ENCODE data around the gene PRIM2.
"Not testable (repeated sequence)": the region's sequence is repeated elsewhere in the genome, so short reads cannot be mapped to it uniquely, and the experiment has no call there.

PRIM2 gene

DNA sequence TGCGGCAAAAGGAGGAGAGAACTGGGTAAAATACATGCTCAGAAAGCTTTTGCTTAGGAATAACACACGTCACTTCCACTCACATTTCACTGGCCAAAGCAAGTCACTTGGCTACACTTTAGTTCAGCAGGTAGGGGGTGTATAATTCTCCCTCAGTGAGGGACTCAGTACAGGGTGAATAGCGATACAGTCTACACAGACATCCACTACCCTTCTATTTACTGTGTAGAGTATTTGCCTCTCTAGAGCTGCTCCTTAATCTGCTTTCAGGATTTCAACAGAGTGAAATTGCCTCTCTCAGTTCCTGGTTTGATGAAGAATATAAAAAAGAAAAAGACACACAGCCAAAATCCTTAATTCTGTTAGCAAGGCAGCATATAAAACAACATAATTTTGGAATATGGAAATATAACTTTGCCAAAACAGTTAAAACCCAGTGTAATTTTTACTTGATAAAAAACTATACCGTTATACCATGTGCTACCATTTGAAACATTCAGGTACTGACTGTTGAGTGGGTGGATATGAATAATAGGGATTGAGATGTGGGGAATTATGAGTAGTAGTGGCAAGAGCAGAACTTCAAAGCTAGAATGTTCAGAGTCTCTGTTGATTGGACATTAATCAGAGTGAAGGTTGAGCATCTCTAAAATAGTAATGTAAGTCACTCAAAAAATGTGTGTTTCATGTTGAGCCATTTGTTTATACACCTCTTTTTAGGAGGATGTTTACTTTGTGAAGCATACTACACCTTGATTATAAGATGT lies 51.7 kb downstream of the PRIM2 start:
- DNase-seq = not testable (repeated sequence)

DNA sequence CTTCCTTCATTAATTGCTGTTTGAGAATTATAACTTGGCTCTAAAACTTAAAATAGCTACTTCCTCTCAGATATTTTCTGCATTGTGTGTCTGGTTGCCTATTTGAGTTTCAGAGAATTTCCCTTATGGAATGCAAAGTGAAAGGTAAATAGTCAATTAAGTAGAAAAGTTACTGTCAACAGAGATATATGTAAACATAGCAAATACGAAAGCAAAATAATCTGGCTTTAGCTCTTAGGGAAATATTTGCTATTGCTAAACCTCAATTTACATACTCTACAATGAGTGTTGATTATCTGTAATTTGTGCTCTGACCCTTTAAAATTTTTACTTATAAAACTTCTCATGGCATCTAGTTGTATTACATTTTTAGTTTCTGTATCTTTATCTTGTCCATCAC lies 54.3 kb downstream of the PRIM2 start:
- DNase-seq = not testable (repeated sequence)

DNA sequence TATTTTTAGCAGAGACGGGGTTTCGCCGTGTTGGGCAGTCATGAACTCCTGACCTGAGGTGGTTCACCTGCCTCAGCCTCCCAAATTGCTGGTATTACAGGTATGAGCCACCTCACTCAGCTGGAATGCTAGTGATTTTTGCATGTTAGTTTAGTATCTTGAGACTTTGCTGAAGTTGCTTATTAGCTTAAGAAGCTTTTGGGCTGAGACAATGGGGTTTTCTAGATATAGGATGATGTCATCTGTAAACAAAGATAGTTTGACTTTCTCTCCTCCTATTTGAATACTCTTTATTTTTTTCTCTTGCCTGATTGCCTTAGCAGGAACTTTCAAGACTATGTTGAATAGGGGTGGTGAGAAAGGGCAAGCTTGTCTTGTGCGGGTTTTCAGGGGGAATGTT lies 57.3 kb downstream of the PRIM2 start:
- DNase-seq = not testable (repeated sequence)

DNA sequence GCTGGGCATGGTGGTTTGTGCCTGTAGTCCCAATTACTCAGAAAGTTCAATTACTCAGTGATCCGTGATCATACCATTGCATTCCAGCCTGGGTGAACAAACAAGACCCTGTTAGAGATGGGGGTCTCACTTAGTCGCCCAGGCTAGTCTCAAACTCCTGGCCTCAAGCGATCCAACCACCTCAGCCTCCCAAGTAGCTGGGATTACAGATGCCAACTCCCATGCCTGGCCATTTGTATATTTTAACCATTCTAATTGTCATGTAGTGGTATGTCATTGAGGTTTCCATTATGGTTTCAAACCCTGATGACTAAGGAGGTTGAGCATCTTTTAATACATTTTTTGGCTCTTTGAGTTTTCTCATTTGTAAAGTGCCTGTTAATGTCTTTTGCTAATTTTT lies 58.7 kb downstream of the PRIM2 start:
- DNase-seq = not testable (repeated sequence)

DNA sequence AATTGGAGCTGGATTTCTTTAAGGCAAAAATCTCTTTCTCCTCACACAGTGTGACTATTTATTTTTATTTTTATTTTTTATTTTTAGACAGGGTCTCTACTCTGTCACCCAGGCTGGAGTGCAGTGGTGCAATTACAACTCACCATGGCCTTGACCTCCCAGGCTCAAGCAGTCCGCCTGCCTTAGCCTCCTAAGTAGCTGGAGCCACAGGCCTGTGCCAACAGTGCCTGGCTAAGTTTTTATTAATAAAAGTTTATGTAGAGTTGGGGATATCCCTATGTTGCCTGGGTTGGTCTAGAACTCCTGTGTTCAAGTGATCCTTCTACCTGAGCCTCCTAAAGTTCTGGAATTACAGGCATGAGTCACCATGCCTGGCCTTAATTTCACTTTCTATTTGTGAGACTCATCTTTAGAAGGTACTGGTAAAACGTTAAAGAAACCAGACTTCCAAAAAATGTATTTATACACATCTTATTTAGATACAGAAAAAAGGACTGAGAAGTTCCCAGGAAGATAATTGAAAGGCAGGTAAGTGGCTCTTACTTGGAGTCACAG lies 71.7 kb downstream of the PRIM2 start:
- DNase-seq = not testable (repeated sequence)

DNA sequence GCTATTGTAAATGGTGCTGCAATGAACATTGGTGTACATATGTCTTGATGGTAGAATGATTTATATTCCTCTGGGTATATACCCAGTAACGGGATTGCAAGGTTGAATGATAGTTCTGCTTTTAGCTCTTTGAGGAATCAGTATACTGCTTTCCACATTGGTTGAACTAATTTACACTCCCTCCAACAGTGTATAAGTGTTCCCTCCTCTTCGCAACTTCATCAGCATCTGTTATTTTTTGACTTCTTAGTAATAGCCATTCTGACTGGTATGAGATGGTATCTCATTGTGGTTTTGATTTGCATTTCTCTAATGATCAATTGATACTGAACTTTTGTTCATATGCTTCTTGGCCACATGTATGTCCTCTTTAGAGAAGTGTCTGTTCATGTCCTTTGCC lies 73.4 kb downstream of the PRIM2 start:
- DNase-seq = not testable (repeated sequence)

DNA sequence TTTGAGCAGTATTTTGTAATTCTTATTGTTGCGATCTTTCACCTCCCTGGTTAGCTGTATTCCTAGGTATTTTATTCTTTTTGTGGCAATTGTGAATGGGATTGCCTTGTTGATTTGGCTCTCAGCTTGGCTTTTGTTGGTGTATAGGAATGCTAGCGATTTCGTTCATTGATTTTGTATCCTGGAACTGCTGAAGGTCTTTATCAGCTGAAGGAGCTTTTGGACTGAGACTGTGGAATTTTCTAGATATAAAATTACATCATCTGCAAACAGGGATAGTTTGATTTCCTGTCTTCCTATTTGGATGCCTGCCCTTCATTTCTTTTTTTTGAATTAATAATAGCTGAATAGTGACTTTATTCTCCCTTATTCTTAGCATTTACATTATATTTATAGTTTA lies 74.6 kb downstream of the PRIM2 start:
- DNase-seq = not testable (repeated sequence)

DNA sequence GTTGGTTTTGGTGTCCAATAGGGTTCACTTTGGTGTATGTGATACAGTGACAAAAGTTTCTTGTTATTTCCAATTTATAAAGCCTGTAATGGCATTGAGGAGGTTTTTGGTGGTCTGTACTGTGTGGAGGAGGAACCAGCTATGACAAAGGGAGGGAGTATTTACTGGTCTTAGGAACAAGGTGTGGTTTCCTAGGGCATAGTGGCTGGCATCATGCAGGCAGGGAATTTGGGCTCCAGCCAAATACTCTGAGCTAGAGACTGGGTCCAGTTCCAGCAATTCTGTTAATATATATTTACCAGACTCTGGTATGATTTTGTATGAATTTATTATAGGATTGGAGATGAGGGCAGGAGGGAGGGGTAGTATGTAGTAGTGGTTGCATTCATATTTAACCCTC lies 101.9 kb downstream of the PRIM2 start:
- not testable (repeated sequence) for DNase-seq

DNA sequence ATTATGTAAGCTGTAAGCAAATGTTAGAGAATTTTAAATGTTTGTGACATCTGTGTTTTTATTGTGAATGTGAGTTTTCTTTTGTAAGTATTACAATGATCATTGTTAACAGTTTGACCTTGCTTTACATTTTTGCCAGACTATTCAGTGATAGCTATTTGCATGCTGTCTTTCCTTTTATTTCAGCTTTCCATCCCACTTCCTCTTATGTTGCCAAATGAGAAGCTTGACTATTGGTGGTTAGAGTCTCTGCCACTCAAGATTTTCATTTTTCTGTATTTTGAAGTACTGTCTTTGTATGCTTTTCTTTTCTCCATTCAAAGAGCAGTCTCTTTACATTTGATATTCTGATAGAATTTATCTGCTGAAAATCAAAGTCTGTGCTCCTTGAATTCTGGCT lies 104.1 kb downstream of the PRIM2 start:
- DNase-seq = no peak

DNA sequence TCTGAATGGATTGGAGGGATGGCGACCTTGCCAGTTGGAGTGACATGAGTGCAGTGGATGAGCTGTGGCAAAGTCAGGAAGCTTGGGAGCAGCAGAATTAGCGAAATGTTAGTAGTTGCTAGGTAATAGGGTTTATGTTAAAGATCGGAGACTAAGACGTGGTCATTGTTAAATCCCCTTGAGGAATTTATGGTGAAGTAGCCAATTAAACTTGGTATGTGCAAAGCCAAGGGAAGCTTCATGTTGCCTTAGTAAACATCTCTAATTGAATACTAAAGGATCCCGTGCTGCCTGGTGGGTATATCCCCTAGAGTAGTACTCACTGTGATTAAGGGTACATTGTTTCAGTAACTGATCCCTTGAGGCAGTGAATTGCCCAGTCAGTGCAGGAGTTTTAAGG lies 106.0 kb downstream of the PRIM2 start:
- no peak for DNase-seq

DNA sequence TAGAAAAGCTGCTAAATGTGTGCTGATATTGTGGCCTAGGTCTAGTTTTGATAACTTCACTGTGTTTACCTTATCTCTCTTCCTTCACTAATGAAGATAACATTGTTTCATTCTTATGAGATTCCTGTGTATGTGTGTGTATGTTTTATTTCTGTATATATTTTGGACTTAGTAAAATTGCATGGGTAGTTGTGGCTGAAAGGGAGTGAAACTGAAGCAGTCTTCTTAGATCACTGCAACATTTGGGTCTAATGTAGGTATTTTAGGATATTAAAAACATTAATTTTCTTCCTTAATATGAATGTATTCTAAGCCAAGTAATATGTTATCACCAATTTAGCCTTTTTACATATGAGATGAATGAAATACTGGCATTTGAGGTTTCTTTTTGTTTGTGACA lies 114.3 kb downstream of the PRIM2 start:
- not testable (repeated sequence) for DNase-seq

DNA sequence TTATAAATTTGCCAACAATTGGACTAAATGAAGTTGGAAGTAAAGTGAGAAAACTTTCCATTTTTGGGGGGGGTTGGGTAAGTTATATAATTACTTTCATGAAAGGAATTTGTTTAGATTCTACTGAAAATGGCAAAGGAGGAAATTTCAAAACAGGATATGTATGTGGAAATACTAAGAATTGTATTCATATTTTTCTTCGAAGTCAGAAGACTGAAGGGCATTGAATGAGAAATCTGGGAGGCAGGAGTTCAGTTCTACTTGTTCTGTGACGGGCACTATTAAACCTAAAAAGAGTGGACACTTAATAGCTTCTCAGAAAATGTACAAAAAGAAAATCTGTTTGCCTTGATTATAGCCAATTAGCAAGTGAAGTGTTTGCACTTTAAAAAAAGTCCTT lies 114.7 kb downstream of the PRIM2 start:
- DNase-seq = peak; percentile 91

DNA sequence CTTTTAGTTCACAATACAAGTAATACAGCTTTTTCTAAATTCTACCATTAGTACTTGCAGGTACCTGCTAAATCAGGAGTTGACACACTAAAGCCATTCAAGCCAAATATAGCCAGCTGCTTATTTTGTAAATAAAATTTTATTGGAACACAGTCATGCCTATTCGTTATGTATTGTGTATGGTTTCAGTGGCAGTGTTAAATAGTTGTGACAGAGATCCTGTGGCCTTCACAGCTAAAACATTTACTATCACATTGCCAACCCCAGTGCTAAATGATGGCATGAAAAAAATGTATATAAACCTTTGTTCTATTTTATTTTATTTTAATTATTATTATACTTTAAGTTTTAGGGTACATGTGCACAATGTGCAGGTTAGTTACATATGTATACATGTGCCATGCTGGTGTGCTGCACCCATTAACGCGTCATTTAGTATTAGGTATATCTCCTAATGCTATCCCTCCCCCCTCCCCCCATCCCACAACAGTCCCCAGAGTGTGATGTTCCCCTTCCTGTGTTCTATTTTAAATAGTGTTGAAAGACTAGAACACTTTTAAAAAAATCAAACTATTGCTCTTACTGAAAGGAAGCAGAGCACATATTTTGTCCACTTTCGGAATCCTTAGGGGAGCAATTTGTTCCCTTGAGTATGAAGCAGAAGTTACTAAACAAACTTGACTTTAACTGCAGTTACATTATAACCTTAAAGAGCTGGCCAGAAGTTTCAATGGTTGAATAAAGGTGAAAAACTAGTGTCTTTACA lies 115.7 kb downstream of the PRIM2 start:
- peak; percentile 23 for DNase-seq

DNA sequence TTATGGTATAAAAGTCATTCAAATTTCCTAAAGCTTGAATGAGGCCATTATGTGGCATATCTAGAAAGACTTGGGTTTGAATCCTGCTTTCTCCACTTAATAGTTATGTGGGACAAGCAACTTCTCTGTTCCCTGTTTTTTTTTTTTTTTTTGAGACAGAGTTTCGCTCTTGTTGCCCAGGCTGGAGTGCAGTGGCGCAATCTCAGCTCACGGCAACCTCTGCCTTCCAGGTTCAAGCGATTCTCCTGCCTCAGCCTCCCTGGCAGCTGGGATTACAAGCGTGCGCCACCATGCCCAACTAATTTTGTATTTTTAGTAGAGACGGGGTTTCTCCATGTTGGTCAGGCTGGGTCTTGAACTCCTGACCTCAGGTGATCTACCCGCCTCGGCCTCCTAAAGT lies 116.4 kb downstream of the PRIM2 start:
- DNase-seq = not testable (repeated sequence)

DNA sequence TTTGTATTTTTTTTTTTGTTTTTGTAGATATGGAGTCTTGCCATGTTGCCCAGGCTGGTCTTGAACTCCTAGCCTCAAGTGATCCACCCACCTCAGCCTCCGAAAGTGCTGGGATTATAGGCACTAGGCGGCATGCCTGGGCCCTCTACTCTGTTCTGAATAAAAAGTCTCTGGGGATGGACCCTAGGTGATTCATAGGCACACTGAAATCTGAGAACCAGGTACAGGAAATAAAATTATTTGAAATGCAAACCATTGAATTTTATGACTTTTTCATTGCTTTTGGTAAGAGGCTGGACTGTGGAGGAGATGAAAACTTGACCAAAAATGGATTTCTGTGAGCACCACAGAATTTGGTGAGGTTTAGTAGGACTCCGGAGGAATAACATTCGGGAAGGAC lies 117.5 kb downstream of the PRIM2 start:
- no peak for DNase-seq

DNA sequence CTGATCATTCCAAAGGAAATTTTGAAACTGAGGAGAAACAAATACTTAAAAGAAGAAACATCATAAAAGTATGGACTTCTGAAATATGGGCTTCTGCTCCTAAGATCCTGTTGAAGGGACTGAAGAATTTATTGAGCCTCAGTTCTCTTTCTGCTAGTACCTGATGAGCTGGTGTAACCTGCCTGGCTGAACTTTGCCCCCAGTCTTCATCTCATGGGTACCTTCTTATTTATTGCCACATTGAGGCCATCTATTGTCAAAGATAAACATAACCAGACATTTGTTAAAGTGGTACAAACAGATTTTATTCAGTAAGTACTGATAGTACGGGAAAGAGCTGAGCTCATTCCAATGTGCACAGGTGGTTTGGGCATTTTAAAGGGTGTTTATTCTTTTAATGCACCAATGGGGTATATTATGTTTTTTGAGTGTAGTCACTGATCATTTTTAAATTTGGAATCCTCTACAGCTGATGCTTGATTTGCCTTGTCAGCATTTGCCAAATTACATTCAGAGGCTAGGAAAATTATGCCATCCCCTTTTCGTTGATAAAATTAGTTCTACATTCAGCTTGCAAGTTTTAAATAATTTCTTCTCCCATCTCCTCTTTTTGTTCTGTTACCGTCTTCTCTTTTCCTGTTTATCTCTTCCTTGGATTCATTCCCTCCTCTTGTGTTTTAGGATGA lies 118.2 kb downstream of the PRIM2 start:
- DNase-seq = no peak

DNA sequence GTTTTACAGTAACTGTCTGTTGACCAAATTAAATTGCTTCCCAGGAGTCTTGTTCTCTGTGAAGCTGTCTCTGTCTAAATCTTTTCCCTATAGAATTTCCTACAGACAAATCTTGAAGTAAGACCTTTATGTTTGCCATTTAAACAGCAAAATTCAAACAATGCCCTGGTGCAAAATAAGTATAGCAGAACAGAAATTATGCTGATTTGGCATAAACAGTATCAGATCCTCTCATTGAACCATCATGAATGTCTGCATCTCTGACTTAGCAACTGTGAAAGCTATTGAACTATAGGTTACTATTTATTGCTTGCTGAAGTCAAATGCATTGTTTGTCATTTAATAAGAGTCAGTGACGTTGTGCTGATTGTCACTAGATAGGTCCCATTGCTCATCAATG lies 123.3 kb downstream of the PRIM2 start:
- not testable (repeated sequence) for DNase-seq

DNA sequence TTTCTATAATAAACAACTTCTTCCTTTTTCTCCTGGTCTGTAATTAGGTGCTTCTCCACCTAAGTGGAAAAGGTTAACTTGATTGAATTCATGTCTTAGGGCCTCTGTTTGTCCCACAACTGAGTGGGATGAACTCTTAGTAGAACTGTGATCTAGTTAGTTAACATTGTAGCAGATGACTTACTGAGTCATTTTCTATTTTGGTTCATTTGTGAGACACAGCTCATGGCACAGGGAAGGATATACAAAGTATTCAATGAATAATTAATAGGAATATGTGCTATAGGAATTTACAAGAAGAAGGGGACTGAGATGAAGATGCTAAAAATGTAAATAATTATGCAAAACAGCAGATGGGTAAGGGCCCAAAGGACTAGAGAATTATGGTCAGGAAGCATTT lies 124.7 kb downstream of the PRIM2 start:
- not testable (repeated sequence) for DNase-seq

DNA sequence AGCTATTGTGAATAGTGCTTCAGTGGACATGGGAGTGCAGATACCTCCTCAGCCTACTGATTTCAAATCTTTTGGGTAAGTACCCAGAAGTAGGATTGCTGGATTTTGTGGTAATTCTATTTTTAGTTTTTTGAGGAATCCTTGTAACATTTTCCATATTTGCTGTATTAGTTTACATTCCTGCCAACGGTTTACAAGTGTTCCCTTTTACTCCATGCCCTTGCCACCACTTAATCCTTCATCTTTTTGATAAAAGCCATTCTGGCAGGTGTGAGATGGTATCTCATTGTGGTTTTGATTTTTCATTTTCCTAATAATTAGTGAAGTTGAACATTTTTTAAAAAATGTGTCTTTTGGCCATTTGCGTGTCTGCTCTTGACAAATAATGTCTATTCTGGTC lies 125.8 kb downstream of the PRIM2 start:
- not testable (repeated sequence) for DNase-seq

DNA sequence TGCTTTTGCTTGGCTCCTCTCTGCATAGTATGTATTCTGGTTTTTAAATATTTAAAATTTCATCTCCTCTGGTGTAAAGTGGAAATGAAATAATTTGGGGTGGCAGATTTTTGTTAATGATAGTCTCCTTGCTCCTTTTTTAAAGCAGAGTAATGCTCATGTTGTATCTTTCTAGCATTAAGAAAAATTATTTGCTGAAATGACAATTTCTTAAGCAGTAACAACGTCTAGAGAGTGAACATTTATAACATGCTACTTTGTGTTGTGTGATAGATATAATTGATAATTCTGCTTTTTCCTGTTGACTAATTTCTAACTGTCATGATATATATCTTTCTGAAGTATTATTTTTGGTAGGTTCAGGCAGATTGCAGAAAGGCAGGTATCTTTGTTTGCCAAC lies 127.4 kb downstream of the PRIM2 start:
- not testable (repeated sequence) for DNase-seq

DNA sequence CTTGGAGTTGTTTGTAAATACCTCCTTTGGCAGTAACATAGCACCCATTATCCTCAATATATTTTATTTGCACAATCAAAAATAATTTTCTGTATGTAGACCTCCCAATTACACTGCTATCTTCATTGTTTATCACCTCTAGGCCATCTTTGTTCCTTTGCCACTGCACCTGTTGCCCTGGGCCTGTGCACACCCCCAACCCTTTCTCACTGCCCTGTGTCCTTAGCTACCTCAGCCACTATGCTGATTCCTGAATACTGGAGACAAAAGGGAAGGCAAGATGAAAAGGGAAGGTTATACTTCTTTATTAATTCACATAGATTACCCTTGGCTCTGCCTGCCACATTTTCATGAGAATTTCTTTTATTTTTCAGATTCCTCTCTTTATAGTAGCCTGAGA lies 127.9 kb downstream of the PRIM2 start:
- not testable (repeated sequence) for DNase-seq

DNA sequence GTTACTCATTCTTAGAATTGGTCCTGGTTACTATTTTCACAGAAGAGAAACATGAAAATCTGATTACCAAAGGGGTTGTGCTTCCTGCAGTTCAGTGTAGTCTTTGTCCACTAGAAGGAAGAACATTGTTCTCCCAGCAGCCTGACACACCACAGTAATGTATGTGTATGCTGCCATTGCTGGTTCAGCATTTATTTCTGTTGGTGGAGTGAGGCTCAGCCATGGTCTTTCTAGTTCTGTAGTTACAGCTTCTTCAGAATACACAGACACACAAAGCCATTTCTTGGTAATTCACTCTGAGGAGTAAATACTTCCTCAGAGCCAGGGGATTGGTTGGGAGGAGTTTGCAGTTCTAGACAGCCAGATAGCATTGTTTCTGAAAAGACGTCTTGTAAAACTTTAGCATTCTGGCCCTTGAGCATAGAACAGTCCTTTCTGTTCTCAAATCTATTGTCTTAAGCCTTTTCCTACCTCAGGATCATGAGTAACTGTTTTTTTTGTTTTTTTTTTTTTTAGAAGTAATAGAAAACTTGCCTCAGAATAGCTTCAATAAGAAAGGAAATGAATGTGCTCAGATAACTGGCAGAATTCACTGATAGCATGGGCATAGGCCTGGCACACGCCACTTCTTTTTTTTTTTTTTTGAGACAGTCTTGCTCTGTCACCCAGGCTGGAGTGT lies 128.5 kb downstream of the PRIM2 start:
- DNase-seq = not testable (repeated sequence)

Data from HCEC 1CT (cell line).